HG02938 (cell line): Measurements from ENCODE around the gene MYL10.
"Not testable (repeated sequence)": the region's sequence is repeated elsewhere in the genome, so short reads cannot be mapped to it uniquely, and the experiment has no call there.

Source experiments
- ATAC-seq: cut with Tn5 transposase; IDR thresholded peaks from one replicate; pipeline ENCODE4 v1.9.1; 2021; ENCODE audit warnings: mild to moderate bottlenecking, moderate library complexity; ENCODE audit not compliant: unreplicated experiment

Gene MYL10

GRCh38 chr7:101657171-101657570 lies 28.1 kb upstream of the MYL10 start:
- ATAC-seq, result no peak

GRCh38 chr7:101651112-101651511 lies 22.0 kb upstream of the MYL10 start:
- no peak for ATAC-seq

GRCh38 chr7:101650579-101651081 lies 21.5 kb upstream of the MYL10 start:
- no peak for ATAC-seq

GRCh38 chr7:101647876-101648275 lies 18.8 kb upstream of the MYL10 start:
- ATAC-seq, result not testable (repeated sequence)

GRCh38 chr7:101645951-101646350 lies 16.9 kb upstream of the MYL10 start:
- no peak for ATAC-seq

- ATAC-seq, result no peak
Observed at GRCh38 chr7:101644879-101645278, 15.8 kb upstream of the MYL10 start.

- ATAC-seq, result not testable (repeated sequence)
Observed at GRCh38 chr7:101639127-101639526, 10.0 kb upstream of the MYL10 start.

GRCh38 chr7:101636822-101637623 lies 7.9 kb upstream of the MYL10 start:
- no peak for ATAC-seq

- no peak for ATAC-seq
Observed at GRCh38 chr7:101635484-101635883, 6.4 kb upstream of the MYL10 start.

GRCh38 chr7:101634196-101634717 lies 5.2 kb upstream of the MYL10 start:
- ATAC-seq, result no peak

- no peak for ATAC-seq
Observed at GRCh38 chr7:101633511-101633910, 4.4 kb upstream of the MYL10 start.

- no peak for ATAC-seq
Observed at GRCh38 chr7:101632641-101633040, 3.5 kb upstream of the MYL10 start.

GRCh38 chr7:101631224-101631714 lies 2.2 kb upstream of the MYL10 start:
- no peak for ATAC-seq

- ATAC-seq, result no peak
Observed at GRCh38 chr7:101630591-101630990, 1.5 kb upstream of the MYL10 start.

- no peak for ATAC-seq
Observed at GRCh38 chr7:101628522-101628921, 574 bp downstream of the MYL10 start.

GRCh38 chr7:101626758-101627157 lies 2.3 kb downstream of the MYL10 start:
- no peak for ATAC-seq

GRCh38 chr7:101626069-101626671 lies 2.9 kb downstream of the MYL10 start:
- no peak for ATAC-seq

GRCh38 chr7:101625031-101625791 lies 3.9 kb downstream of the MYL10 start:
- no peak for ATAC-seq

GRCh38 chr7:101624246-101625001 lies 4.7 kb downstream of the MYL10 start:
- no peak for ATAC-seq

GRCh38 chr7:101622609-101623173 lies 6.4 kb downstream of the MYL10 start:
- no peak for ATAC-seq
